AG04450 (cell line): ENCODE results near the gene GUCY1A2. TPM values are rescaled to one million over a fixed set of nuclear protein-coding genes. Genes with fewer than 3 reads are reported as not detected.
A peak's percentile ranks its signal among the peaks of the same experiment; 100 is the strongest.

Experiments
- CTCF ChIA-PET: fragments of 300-600, 350-600 bp; formaldehyde crosslinking; extraction: SDS; loops from one replicate; lab custom pipeline; 2022; ENCODE audit warnings: antibody characterized with exemption, inconsistent platforms; lab: Charles Lee
- POLR2A ChIA-PET: fragments of 350-600 bp; formaldehyde crosslinking; extraction: SDS; loops from one replicate; lab custom pipeline; 2021; ENCODE audit warnings: antibody characterized with exemption, inconsistent platforms; lab: Yijun Ruan, JAX
- DNase-seq: peaks from one replicate; pipeline ENCODE4 v3.0.0-alpha.2; 2011; ENCODE audit warnings: low read depth, low spot score
- H3K27ac ChIP-seq: one replicate; pipeline ENCODE4 v1.5.1; 2012; ENCODE audit warnings: low read depth, low read length, control low read depth
- H3K27me3 ChIP-seq: one replicate; pipeline ENCODE4 v1.6.0; 2012; ENCODE audit warnings: low read length; ENCODE audit not compliant: control insufficient read depth, insufficient read depth
- H3K4me3 ChIP-seq: 2 replicates; pipeline ENCODE4 v1.5.1; 2011; ENCODE audit warnings: mild to moderate bottlenecking, low read depth, low read length, control low read depth
- H3K9me3 ChIP-seq: 2 replicates; pipeline ENCODE4 v1.5.1; 2012; ENCODE audit warnings: low read length; ENCODE audit not compliant: control insufficient read depth, insufficient read depth
- polyA plus RNA-seq: library from polyadenylated mRNA; depleted of rRNA; stranded (reverse); fragments of >200 nt; gene quantifications from 2 replicates; pipeline ENCODE4 v1.2.3, GENCODE V29; 2011
- TF ChIP-seq, protein P1 (sequence below): IDR thresholded peaks from 2 replicates; pipeline ENCODE4 v1.5.1; 2011; ENCODE audit warnings: low read depth, low read length, control low read depth, inconsistent platforms

GUCY1A2 gene
- polyA plus RNA-seq, 1 experiment: 0.04 TPM

DNA sequence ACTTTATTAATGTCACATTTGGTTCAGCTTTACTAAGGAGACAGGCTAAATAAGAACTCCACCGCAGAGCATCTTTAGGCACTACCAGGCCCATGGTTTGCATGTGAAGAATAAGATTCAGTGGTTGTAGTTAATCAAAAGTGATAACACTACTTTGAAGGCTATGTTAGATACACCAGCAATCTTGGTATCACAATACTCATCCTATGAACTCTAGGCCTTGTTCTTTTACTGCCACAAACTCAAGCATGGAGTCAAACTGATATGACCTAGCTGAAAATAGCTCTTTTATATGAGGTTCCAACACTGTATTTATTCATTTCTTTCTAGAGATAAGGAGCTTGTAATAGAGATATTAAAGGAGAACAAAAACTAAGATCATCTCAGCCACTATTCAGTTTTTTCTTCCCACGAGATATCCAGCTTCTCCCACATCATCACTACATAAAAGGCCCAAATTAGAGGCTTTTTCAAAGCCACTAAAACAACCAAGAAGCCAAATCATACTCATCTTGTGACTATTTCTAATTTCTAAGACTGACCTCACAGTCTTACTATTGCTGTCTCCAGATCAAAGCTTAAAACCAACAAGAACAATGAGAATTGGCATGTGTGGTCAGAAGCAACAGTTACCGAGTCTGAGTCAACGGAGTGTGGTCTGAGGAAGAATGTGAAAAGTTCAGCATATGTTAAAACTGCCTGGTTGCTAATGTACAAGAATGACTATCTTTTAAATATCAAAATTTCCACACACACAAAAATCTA is 25.1 kb upstream of the GUCY1A2 start:
- TF ChIP-seq, protein P1, sequence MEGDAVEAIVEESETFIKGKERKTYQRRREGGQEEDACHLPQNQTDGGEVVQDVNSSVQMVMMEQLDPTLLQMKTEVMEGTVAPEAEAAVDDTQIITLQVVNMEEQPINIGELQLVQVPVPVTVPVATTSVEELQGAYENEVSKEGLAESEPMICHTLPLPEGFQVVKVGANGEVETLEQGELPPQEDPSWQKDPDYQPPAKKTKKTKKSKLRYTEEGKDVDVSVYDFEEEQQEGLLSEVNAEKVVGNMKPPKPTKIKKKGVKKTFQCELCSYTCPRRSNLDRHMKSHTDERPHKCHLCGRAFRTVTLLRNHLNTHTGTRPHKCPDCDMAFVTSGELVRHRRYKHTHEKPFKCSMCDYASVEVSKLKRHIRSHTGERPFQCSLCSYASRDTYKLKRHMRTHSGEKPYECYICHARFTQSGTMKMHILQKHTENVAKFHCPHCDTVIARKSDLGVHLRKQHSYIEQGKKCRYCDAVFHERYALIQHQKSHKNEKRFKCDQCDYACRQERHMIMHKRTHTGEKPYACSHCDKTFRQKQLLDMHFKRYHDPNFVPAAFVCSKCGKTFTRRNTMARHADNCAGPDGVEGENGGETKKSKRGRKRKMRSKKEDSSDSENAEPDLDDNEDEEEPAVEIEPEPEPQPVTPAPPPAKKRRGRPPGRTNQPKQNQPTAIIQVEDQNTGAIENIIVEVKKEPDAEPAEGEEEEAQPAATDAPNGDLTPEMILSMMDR: no peak
- peak; percentile 77 for DNase-seq
- ChIA-PET CTCF (interaction anchor here (0.5 to 1.2 kb wide), 2 partner anchors 144 to 887 kb away, joined by 3 read pairs; no protein-coding TSS in a partner anchor), POLR2A (no interaction called here)
- no peaks in the 10 kb centered on the region for H3K9me3 ChIP-seq
- H3K27me3 ChIP-seq: no peaks in the 10 kb centered on the region
- H3K27ac ChIP-seq: no peak overlapping the region
- H3K4me3 ChIP-seq: no peak overlapping the region

DNA sequence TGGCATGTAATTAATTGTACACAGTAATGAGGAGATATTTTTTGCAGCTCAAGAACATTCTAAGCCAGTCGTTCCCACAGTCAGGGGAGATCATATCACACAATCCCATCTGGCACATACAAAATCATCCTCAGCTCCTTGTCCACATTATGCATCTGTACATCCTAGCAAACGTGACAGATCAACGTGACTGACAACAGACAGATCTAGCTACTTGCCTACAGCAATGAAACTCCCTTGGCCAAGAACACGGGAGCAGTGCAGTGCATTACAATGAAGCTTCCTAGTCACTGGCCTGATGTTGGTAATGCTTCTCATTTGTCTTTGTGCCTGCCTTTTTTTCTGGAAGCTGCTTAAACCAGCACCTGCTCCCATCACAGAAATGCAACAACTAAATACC is 24.5 kb upstream of the GUCY1A2 start:
- Histone ChIP-seq H3K4me3 (no peak overlapping the region), H3K27me3 (no peaks in the 10 kb centered on the region), H3K9me3 (no peaks in the 10 kb centered on the region), H3K27ac (no peak overlapping the region)
- ChIA-PET POLR2A (no interaction called here), CTCF (interaction anchor here (1.2 kb wide), 1 partner anchor 886 kb away, joined by 3 read pairs; no protein-coding TSS in a partner anchor)
- TF ChIP-seq, protein P1: no peak
- no peak for DNase-seq

DNA sequence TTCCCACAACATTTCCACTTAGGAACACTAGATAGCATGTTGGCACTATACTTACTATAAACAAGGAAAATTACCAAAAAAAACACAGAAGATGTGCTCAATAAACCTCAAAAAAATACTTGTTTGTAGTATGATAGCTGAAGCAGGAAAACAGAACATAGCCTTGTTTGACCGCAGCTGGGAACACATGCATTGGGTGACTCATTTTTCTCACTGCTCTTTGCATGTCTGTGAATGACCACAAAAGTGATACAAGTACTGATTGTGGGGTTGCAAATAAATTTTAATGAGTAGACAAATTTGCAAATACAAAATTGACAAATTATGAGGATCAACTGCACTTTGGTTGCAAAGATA is 22.8 kb upstream of the GUCY1A2 start:
- no peak overlapping the region for H3K27ac ChIP-seq
- CTCF ChIA-PET: interaction anchor here (2.1 kb wide), 1 partner anchor 885 kb away, joined by 6 read pairs; no protein-coding TSS in a partner anchor
- no peaks in the 10 kb centered on the region for H3K9me3 ChIP-seq
- H3K27me3 ChIP-seq: no peaks in the 10 kb centered on the region
- no peak for DNase-seq
- TF ChIP-seq, protein P1: no peak
- no peak overlapping the region for H3K4me3 ChIP-seq
- POLR2A ChIA-PET: no interaction called here

- POLR2A ChIA-PET: no interaction called here
- no peak overlapping the region for H3K4me3 ChIP-seq
- DNase-seq: no peak
- no peaks in the 10 kb centered on the region for H3K9me3 ChIP-seq
- H3K27ac ChIP-seq: no peak overlapping the region
- TF ChIP-seq, protein P1: no peak
- CTCF ChIA-PET: interaction anchor here (2.1 kb wide), 1 partner anchor 884 kb away, joined by 6 read pairs; no protein-coding TSS in a partner anchor
- H3K27me3 ChIP-seq: no peaks in the 10 kb centered on the region
Measured at GRCh38 chr11:107040433-107041087, 22.3 kb upstream of the GUCY1A2 start.

- Histone ChIP-seq H3K27me3 (no peaks in the 10 kb centered on the region), H3K27ac (no peak overlapping the region), H3K9me3 (no peaks in the 10 kb centered on the region), H3K4me3 (no peak overlapping the region)
- POLR2A ChIA-PET: no interaction called here
- TF ChIP-seq, protein P1: no peak
- no peak for DNase-seq
- CTCF ChIA-PET: interaction anchor here (1.6 kb wide), 1 partner anchor 12 kb away, joined by 9 read pairs; no protein-coding TSS in a partner anchor
Measured at GRCh38 chr11:107025673-107026072, 7.4 kb upstream of the GUCY1A2 start.
